GM06990 (cell line): ENCODE measurements around the gene NLRC5.

ENCODE experiments used
- DNase-seq: peaks from one replicate; pipeline ENCODE4 v3.0.0-alpha.2; 2011; ENCODE audit not compliant: insufficient read length; ENCODE audit errors: extremely low read depth
- H3K27me3 ChIP-seq: replicated peaks from 2 replicates; pipeline ENCODE4 v1.6.0; 2011; ENCODE audit warnings: low read length; ENCODE audit not compliant: control insufficient read depth, insufficient read depth
- H3K36me3 ChIP-seq: 2 replicates; pipeline ENCODE4 v1.5.1; 2011; ENCODE audit warnings: low read length; ENCODE audit not compliant: control insufficient read depth, insufficient read depth
- H3K4me3 ChIP-seq: replicated peaks from 2 replicates; pipeline ENCODE4 v1.5.1; 2011; ENCODE audit warnings: low read depth, mild to moderate bottlenecking, control low read depth, low read length
- CTCF ChIP-seq: IDR thresholded peaks from 2 replicates; pipeline ENCODE4 v1.5.1; 2011; ENCODE audit warnings: low read length, control low read depth, mild to moderate bottlenecking, inconsistent platforms; ENCODE audit not compliant: insufficient read depth, poor library complexity, severe bottlenecking

Gene NLRC5

GRCh38 chr16:56980792-56981724 is 8.3 kb upstream of the NLRC5 start:
- no peak for TF ChIP-seq CTCF
- H3K36me3 ChIP-seq: peaks cover 2% of the 10 kb centered on the region
- DNase-seq: no peak
- no peak overlapping the region for H3K4me3 ChIP-seq
- H3K27me3 ChIP-seq: no peaks in the 10 kb centered on the region

GRCh38 chr16:56981729-56982271 is 7.6 kb upstream of the NLRC5 start:
- Histone ChIP-seq H3K36me3 (peaks cover 2% of the 10 kb centered on the region), H3K27me3 (no peaks in the 10 kb centered on the region), H3K4me3 (no peak overlapping the region)
- DNase-seq: no peak
- TF ChIP-seq CTCF: no peak

GRCh38 chr16:56982695-56983094 is 6.7 kb upstream of the NLRC5 start:
- Histone ChIP-seq H3K36me3 (peaks cover 2% of the 10 kb centered on the region), H3K27me3 (no peaks in the 10 kb centered on the region), H3K4me3 (no peak overlapping the region)
- DNase-seq: no peak
- no peak for TF ChIP-seq CTCF

GRCh38 chr16:56983211-56983751 is 6.1 kb upstream of the NLRC5 start:
- peaks cover 2% of the 10 kb centered on the region for H3K36me3 ChIP-seq
- no peak overlapping the region for H3K4me3 ChIP-seq
- no peaks in the 10 kb centered on the region for H3K27me3 ChIP-seq
- no peak for TF ChIP-seq CTCF
- no peak for DNase-seq

GRCh38 chr16:56984639-56985038 is 4.7 kb upstream of the NLRC5 start:
- no peak for DNase-seq
- H3K36me3 ChIP-seq: peaks cover 2% of the 10 kb centered on the region
- H3K27me3 ChIP-seq: no peaks in the 10 kb centered on the region
- TF ChIP-seq CTCF: no peak
- no peak overlapping the region for H3K4me3 ChIP-seq
